Measurements from ENCODE around the gene LCOR. TPM values are rescaled to one million over a fixed set of nuclear protein-coding genes. Genes with fewer than 3 reads are reported as not detected.

Gene LCOR
- total RNA-seq, 1 experiment from 2014 or later = 23.9 TPM

- ChIA-PET CTCF (no interaction called here), POLR2A (no interaction called here)
- H3K4me3 Mint-ChIP-seq = peak overlapping the region; percentile 90
- DNase-seq (ENCODE audit: low spot score) (no peak), ATAC-seq (no peak)
- H3K27ac Mint-ChIP-seq = peak overlapping the region; percentile 98
- no peaks in the 10 kb centered on the region for H3K9me3 Mint-ChIP-seq
- peaks cover 2% of the 10 kb centered on the region; the same call in 1 of the 2 replicates for H3K36me3 Mint-ChIP-seq
- H3K4me1 Mint-ChIP-seq = peaks cover 35% of the 10 kb centered on the region
- TF ChIP-seq ZNF416 (CRISPR knock-in tag; IDR thresholded peaks at IDR 0.05) (no peak), SOX15 (CRISPR knock-in tag; IDR thresholded peaks at IDR 0.05) (no peak)
- H3K27me3 Mint-ChIP-seq (ENCODE audit: low read depth) = peaks cover 15% of the 10 kb centered on the region
These were observed 765 bp upstream of the LCOR start for GRCh38 chr10:96831200-96831866.

GRCh38 chr10:96832721-96833219 lies 672 bp downstream of the LCOR start:
- peak; percentile 71 for DNase-seq (ENCODE audit: low spot score)
- ATAC-seq = peak; percentile 46
- no peaks in the 10 kb centered on the region for H3K9me3 Mint-ChIP-seq
- POLR2A ChIA-PET = no interaction called here
- CTCF ChIA-PET = interaction anchor here (1.0 to 1.6 kb wide), 7 partner anchors 12 to 240 kb away, joined by 3 to 8 read pairs (median 3); no protein-coding TSS in a partner anchor
- peaks cover 40% of the 10 kb centered on the region for H3K4me1 Mint-ChIP-seq
- no peak overlapping the region for H3K27ac Mint-ChIP-seq
- peaks cover 9% of the 10 kb centered on the region for H3K27me3 Mint-ChIP-seq (ENCODE audit: low read depth)
- H3K4me3 Mint-ChIP-seq = peak overlapping the region; percentile 70
- peaks cover 2% of the 10 kb centered on the region; the same call in 1 of the 2 replicates for H3K36me3 Mint-ChIP-seq
- TF ChIP-seq ERG (CRISPR knock-in tag; IDR thresholded peaks at IDR 0.05) (peak; percentile 34; the same call in 1 of the 2 replicates), ZSCAN18 (CRISPR knock-in tag; IDR thresholded peaks at IDR 0.05) (no peak), TP53 (CRISPR knock-in tag; IDR thresholded peaks at IDR 0.05) (0 out of 2 replicates have a peak, but pooled peaks have one; percentile 44), FOXP1 (CRISPR knock-in tag; IDR thresholded peaks at IDR 0.05; ENCODE audit: borderline replicate concordance) (peak; percentile 28), ZNF423 (CRISPR knock-in tag; IDR thresholded peaks at IDR 0.05) (peak; percentile 77; the same call in 1 of the 2 replicates), ZNF425 (CRISPR knock-in tag; conservative IDR thresholded peaks at IDR 0.05) (no peak), USF2 (CRISPR knock-in tag; IDR thresholded peaks at IDR 0.05) (0 out of 2 replicates have a peak, but pooled peaks have one; percentile 26), KAT7 (CRISPR knock-in tag; IDR thresholded peaks at IDR 0.05; ENCODE audit: borderline replicate concordance) (0 out of 2 replicates have a peak, but pooled peaks have one; percentile 74), ZNF317 (CRISPR knock-in tag; IDR thresholded peaks at IDR 0.05; ENCODE audit: borderline replicate concordance, low read depth) (no peak), SMAD4 (CRISPR knock-in tag; IDR thresholded peaks at IDR 0.05) (no peak), CDX4 (CRISPR knock-in tag; IDR thresholded peaks at IDR 0.05; ENCODE audit: borderline replicate concordance) (no peak), JAZF1 (CRISPR knock-in tag; IDR thresholded peaks at IDR 0.05) (no peak), ZNF138 (CRISPR knock-in tag; conservative IDR thresholded peaks at IDR 0.05) (no peak), MXD4 (CRISPR knock-in tag; IDR thresholded peaks at IDR 0.05; ENCODE audit: borderline replicate concordance) (0 out of 2 replicates have a peak, but pooled peaks have one; percentile 19), GABPB1 (CRISPR knock-in tag; IDR thresholded peaks at IDR 0.05) (no peak), ARID4B (CRISPR knock-in tag; IDR thresholded peaks at IDR 0.05; ENCODE audit: borderline replicate concordance) (no peak), ZNF416 (CRISPR knock-in tag; IDR thresholded peaks at IDR 0.05) (peak; percentile 27; the same call in 1 of the 2 replicates), HMGXB4 (CRISPR knock-in tag; IDR thresholded peaks at IDR 0.05) (peak; percentile 61; the same call in 1 of the 2 replicates), NR2C2 (CRISPR knock-in tag; IDR thresholded peaks at IDR 0.05) (no peak)
